Right lobe of liver (tissue), 6 donors: ENCODE results near the gene KLHL26. TPM values are rescaled to one million over a fixed set of nuclear protein-coding genes. Genes with fewer than 3 reads are reported as not detected.

Source experiments
- ATAC-seq, 4 donors: fragments of 200-7000 bp; cut with Tn5 transposase; one replicate each; pipeline ENCODE4 v1.9.1; 2020; ENCODE audit warnings: mild to moderate bottlenecking in 4 of 4, moderate library complexity in 4 of 4
- DNase-seq, 3 donors: peaks; one replicate each; pipeline ENCODE4 v3.0.0-alpha.2; 2020
- H3K27ac ChIP-seq, 3 donors: fragments of 200-600 bp; one replicate each; pipeline ENCODE4 v1.8.0; 2022
- H3K27me3 ChIP-seq, 2 donors: fragments of 200-600 bp; one replicate each; pipeline ENCODE4 v1.8.0; 2022
- H3K36me3 ChIP-seq, 4 donors: fragments of 200-600 bp; sonication (generic) in 1 of 4; one replicate each; pipeline versions ENCODE4 v1.5.1 to v1.8.0; 2017 to 2022; ENCODE audit warnings: control low read depth in 1 of 4
- H3K4me1 ChIP-seq, 4 donors: fragments of 200-600 bp; sonication (generic) in 1 of 4; one replicate each; pipeline versions ENCODE4 v1.5.1 to v1.8.0; 2017 to 2022; ENCODE audit warnings: control low read depth in 1 of 4
- H3K4me3 ChIP-seq, 3 donors: fragments of 200-600 bp; one replicate each; pipeline ENCODE4 v1.8.0; 2022
- H3K9me3 ChIP-seq, 4 donors: fragments of 200-600 bp; sonication (generic) in 1 of 4; one replicate each; pipeline versions ENCODE4 v1.5.1 to v1.8.0; 2017 to 2022; ENCODE audit warnings: control low read depth in 1 of 4
- POLR2A ChIP-seq: fragments of 450-650 bp; IDR thresholded peaks from one replicate; pipeline ENCODE4 v1.6.1; 2017; ENCODE audit warnings: antibody characterized with exemption, mild to moderate bottlenecking
- WGBS: methylation state at CpG from one replicate; pipeline ENCODE4 v1.1.6; 2018; ENCODE audit warnings: low coverage, low lambda C conversion rate; ENCODE audit not compliant: insufficient coverage; ENCODE audit errors: missing lambda C conversion rate; 5-methylcytosine and 5-hydroxymethylcytosine counted together
- intact Hi-C, 2 donors: fragments of 100-400 bp; cut with DNase I; formaldehyde crosslinking; loops; one replicate each; pipeline versions ENCODE4 v1.11.2 to v1.14.1; 2022
- total RNA-seq, 6 experiments: library from RNA; depleted of rRNA in 2 of 6; stranded (reverse); fragments of >200 nt in 2 of 6; fragmentation: NEBNext Ultra II Directional in 3 of 6; extraction: Animal tissue kit (Norgen Biotek cat#: 25700) in 3 of 6; gene quantifications; one replicate each; pipeline versions ENCODE4 v1.1.0 to v1.2.4, GENCODE V29; 2016 to 2023
- TF ChIP-seq, protein P1 (sequence below), 4 donors: fragments of 200-600 bp in 3 of 4; fragments of 450-650 bp in 1 of 4; IDR thresholded peaks; one replicate each; pipeline versions ENCODE4 v1.5.1 to v1.8.0; 2016 to 2022; ENCODE audit warnings: antibody characterized with exemption in 4 of 4, mild to moderate bottlenecking in 2 of 4
- donor health status: DM: no; HTN: yes; CAD: no.
- donor health status: DM: no; HTN: no; CAD: no.
- donor health status: DM: no; HTN: no; CAD: no.
- donor health status: DM: no; HTN: yes; CAD: no.
- donor health status: DM: no; HTN: yes; CAD: no.

Gene KLHL26
- total RNA-seq, 6 experiments from 2014 or later: 3.8 to 5.0 (median 4.7) TPM

DNA sequence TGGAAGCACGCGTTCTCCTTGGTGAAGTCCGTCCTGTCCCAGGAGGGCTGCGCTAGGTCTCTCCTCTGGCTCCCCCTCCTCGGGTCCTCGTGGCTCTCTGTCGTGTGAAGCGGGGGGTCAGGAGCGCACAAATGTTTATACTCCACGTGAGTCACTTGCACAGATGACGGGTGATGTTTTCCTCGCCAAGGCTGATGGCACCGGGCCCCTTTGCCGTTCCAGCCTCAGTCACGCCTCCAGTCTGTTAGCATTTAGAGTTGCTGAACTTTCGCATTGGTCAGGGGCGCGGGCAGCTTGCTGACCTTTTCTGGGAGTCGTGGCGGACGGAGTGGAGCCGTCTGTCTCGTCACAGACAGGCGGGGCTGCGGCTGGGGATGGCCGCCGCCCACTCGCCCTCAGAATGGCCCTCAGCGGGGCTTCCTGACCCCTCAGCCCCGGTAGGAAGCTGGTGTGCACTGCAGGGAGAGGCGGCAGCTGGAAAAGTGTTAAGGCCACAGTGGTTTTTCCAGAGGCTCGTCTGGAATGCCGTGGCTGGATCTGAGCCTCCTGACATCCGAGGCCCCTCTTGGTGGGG is 13.7 kb downstream of the KLHL26 start:
- no peak overlapping the region for H3K4me3 ChIP-seq
- no peaks in the 10 kb centered on the region for H3K4me1 ChIP-seq
- H3K9me3 ChIP-seq: no peaks in the 10 kb centered on the region
- WGBS: no CpG with 5 or more reads among the region's 34 CpGs
- ATAC-seq (peak; percentile 47 to 59 (median 54)), DNase-seq (no peak)
- H3K36me3 ChIP-seq: no peaks in the 10 kb centered on the region
- no peaks in the 10 kb centered on the region for H3K27me3 ChIP-seq
- H3K27ac ChIP-seq: peak overlapping the region in 2 of 3 donors; percentile 38 to 40
- TF ChIP-seq, protein P1, sequence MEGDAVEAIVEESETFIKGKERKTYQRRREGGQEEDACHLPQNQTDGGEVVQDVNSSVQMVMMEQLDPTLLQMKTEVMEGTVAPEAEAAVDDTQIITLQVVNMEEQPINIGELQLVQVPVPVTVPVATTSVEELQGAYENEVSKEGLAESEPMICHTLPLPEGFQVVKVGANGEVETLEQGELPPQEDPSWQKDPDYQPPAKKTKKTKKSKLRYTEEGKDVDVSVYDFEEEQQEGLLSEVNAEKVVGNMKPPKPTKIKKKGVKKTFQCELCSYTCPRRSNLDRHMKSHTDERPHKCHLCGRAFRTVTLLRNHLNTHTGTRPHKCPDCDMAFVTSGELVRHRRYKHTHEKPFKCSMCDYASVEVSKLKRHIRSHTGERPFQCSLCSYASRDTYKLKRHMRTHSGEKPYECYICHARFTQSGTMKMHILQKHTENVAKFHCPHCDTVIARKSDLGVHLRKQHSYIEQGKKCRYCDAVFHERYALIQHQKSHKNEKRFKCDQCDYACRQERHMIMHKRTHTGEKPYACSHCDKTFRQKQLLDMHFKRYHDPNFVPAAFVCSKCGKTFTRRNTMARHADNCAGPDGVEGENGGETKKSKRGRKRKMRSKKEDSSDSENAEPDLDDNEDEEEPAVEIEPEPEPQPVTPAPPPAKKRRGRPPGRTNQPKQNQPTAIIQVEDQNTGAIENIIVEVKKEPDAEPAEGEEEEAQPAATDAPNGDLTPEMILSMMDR (IDR thresholded peaks at IDR 0.05): no peak
- TF ChIP-seq POLR2A: no peak
- intact Hi-C loops: no loop called here

DNA sequence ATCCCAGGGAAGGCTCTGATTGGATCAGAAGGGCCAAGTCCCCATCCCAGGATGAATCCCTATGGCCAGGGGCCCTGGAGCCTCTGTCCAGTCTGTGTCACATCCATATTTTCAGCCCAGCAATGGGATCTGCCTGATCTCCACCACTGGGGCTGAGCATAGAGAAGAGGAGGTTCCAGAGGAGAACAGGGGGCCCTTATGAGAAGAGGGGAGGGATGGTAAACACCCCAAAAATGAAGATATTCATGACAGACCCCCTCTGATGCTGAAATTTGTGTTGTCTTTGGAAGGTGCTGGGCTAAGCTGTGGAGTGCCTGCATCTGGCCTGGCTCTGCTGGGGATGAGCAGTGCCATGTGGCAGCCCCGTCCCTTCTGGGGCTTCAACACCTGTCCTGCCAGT is 14.5 kb downstream of the KLHL26 start:
- Histone ChIP-seq H3K4me1 (no peaks in the 10 kb centered on the region), H3K27ac (no peak overlapping the region), H3K4me3 (no peak overlapping the region), H3K27me3 (no peaks in the 10 kb centered on the region), H3K36me3 (no peaks in the 10 kb centered on the region), H3K9me3 (no peaks in the 10 kb centered on the region)
- no CpG with 5 or more reads among the region's 1 CpG for WGBS
- intact Hi-C loops: no loop called here
- ATAC-seq (no peak), DNase-seq (no peak)
- TF ChIP-seq, protein P1 (IDR thresholded peaks at IDR 0.05): no peak
- no peak for TF ChIP-seq POLR2A

DNA sequence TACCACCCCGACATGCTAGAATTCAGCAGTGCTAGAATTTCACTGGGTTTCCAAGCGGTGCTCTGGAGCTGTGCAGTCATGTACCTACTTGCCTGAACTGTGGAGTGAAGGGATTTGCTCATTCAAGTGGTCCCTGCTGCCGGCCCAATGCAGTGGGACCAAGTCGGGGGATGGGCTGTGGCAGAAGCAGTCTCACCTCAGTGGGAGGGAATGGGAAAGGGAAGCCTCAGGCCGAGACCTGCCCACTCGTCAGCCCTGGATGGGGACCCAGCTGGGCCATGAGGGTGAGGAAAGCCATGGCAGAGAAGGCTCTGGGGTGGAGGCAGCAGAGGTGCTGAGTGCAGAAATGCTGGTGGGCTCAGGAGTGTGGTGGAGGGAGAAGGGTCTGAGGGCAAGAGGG is 14.9 kb downstream of the KLHL26 start:
- Histone ChIP-seq H3K27ac (no peak overlapping the region), H3K27me3 (no peaks in the 10 kb centered on the region), H3K4me1 (no peaks in the 10 kb centered on the region), H3K4me3 (no peak overlapping the region), H3K36me3 (no peaks in the 10 kb centered on the region), H3K9me3 (no peaks in the 10 kb centered on the region)
- no CpG with 5 or more reads among the region's 6 CpGs for WGBS
- no peak for DNase-seq
- TF ChIP-seq, protein P1 (IDR thresholded peaks at IDR 0.05): no peak
- no peak for TF ChIP-seq POLR2A
- ATAC-seq: no peak
- intact Hi-C loops: no loop called here

DNA sequence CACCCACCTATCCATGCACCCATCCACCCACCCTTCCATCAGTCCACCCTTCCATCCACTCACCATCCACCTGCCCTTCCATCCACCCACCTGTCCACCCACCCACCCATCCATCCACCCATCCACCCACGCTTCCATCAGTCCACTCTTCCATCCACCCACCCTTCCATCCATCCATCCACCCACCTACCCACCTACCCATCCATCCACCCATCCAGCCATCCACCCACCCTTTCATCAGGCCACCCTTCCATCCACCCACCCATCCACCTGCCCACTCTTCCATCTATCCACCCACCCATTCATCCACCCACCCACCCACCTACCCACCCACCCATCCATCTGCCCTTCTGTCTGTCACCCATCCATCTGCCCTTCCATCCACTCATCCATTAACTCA is 17.0 kb downstream of the KLHL26 start:
- Histone ChIP-seq H3K27ac (no peak overlapping the region), H3K9me3 (no peaks in the 10 kb centered on the region), H3K36me3 (no peaks in the 10 kb centered on the region), H3K27me3 (no peaks in the 10 kb centered on the region), H3K4me1 (no peaks in the 10 kb centered on the region), H3K4me3 (no peak overlapping the region)
- ATAC-seq (no peak), DNase-seq (no peak)
- intact Hi-C loops: no loop called here
- TF ChIP-seq, protein P1 (IDR thresholded peaks at IDR 0.05): no peak
- TF ChIP-seq POLR2A: no peak
- 93% methylated on average over 1 of the region's 1 CpG for WGBS

DNA sequence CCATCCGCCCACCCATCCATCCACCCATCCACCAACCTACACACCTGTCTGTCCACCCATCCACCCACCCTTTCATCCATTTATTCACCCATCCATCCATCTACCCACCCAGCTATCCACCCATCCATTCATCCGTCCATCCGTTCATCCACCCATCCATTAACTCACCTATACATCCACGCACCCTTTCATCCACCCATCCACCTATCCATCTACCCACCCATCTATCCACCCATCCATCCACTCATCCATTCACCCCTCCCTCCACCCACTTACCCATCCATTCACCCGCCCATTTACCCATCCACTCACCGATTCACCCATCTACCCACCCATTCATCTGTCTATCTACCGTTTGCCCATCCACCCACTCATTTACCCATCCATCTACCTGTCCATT is 17.6 kb downstream of the KLHL26 start:
- intact Hi-C loops: no loop called here
- Histone ChIP-seq H3K4me3 (no peak overlapping the region), H3K9me3 (no peaks in the 10 kb centered on the region), H3K27ac (no peak overlapping the region), H3K4me1 (no peaks in the 10 kb centered on the region), H3K27me3 (no peaks in the 10 kb centered on the region), H3K36me3 (no peaks in the 10 kb centered on the region)
- no peak for ATAC-seq
- DNase-seq: no peak
- TF ChIP-seq POLR2A: no peak
- TF ChIP-seq, protein P1 (IDR thresholded peaks at IDR 0.05): no peak
- 89% methylated on average over 7 of the region's 7 CpGs for WGBS
